Stomach (tissue), 9 donors: ENCODE results near the gene SERPINE1. TPM values are rescaled to one million over a fixed set of nuclear protein-coding genes. Genes with fewer than 3 reads are reported as not detected.

Source experiments
- DNase-seq, 2 donors: peaks; one replicate each; pipeline versions ENCODE4 v3.0.0 to v3.0.0-alpha.2; 2013 to 2019
- H3K27ac ChIP-seq, 5 donors: fragments of 200-600 bp in 4 of 5; sonication (generic) in 4 of 5; one replicate each; pipeline ENCODE4 v1.5.1; 2013 to 2019; ENCODE audit warnings: mild to moderate bottlenecking in 1 of 5, moderate library complexity in 1 of 5
- H3K27me3 ChIP-seq, 3 donors: fragments of 200-600 bp; sonication (generic); one replicate each; pipeline ENCODE4 v1.5.1; 2017 to 2019; ENCODE audit warnings: mixed run types in 1 of 3
- H3K36me3 ChIP-seq, 4 donors: fragments of 200-600 bp; sonication (generic); 1 replicate in 3 of 4; 2 replicates in 1 of 4; pipeline ENCODE4 v1.5.1; 2016 to 2019
- H3K4me1 ChIP-seq, 4 donors: fragments of 200-600 bp; sonication (generic); one replicate each; pipeline ENCODE4 v1.5.1; 2016 to 2019
- H3K4me3 ChIP-seq, 4 donors: fragments of 200-600 bp; sonication (generic) in 3 of 4; one replicate each; pipeline ENCODE4 v1.5.1; 2016 to 2019; ENCODE audit warnings: mild to moderate bottlenecking in 1 of 4
- H3K9me3 ChIP-seq, 4 donors: fragments of 200-600 bp; sonication (generic); one replicate each; pipeline ENCODE4 v1.5.1; 2016 to 2019
- CTCF ChIP-seq, 7 experiments: fragments of 450-650 bp in 4 of 7; fragments of 200-600 bp in 3 of 7; sonication (generic) in 3 of 7; IDR thresholded peaks; one replicate each; pipeline ENCODE4 v1.5.1; 2016 to 2019; ENCODE audit warnings: antibody characterized with exemption in 7 of 7, control low read depth in 2 of 7, mild to moderate bottlenecking in 1 of 7
- EP300 ChIP-seq: sonication (generic); formaldehyde crosslinking; IDR thresholded peaks from one replicate; pipeline ENCODE4 v1.6.1; 2017; ENCODE audit warnings: antibody characterized with exemption
- POLR2A ChIP-seq, 4 donors: fragments of 450-650 bp; IDR thresholded peaks; one replicate each; pipeline ENCODE4 v1.6.1; 2016; ENCODE audit warnings: antibody characterized with exemption in 4 of 4, control low read depth in 2 of 4, mild to moderate bottlenecking in 1 of 4, moderate library complexity in 1 of 4
- POLR2AphosphoS5 ChIP-seq, 3 donors: sonication (generic); formaldehyde crosslinking; IDR thresholded peaks; one replicate each; pipeline ENCODE4 v1.6.1; 2016; ENCODE audit warnings: antibody characterized with exemption in 3 of 3
- WGBS, 5 donors: extraction: QIAGEN DNeasy Blood & Tissue Kit in 3 of 5; methylation state at CpG; one replicate each; pipeline versions ENCODE4 v1.1.5 to v1.1.7; 2013 to 2018; 5-methylcytosine and 5-hydroxymethylcytosine counted together
- intact Hi-C: fragments of 100-400 bp; cut with DNase I; formaldehyde crosslinking; loops from one replicate; pipeline ENCODE4 v1.15.1; 2023; ENCODE audit warnings: low total_unique reads
- polyA plus RNA-seq, 3 donors: library from polyadenylated mRNA; stranded (reverse); fragments of 200-250 nt; gene quantifications; one replicate each; pipeline ENCODE4 v1.2.3, GENCODE V29; 2013
- total RNA-seq, 5 donors: library from RNA; depleted of rRNA; stranded (reverse); fragments of >200 nt; gene quantifications; one replicate each; pipeline versions ENCODE4 v1.1.0 to v1.2.3, GENCODE V29; 2014 to 2016
- donor health status: healthy with polysubstance abuse.
- donor health status: Bipolar disorder and iron deficiency.
- donor health status: healthy.

The SERPINE1 gene
- total and polyA plus RNA-seq, 8 donors: 0.58 to 25.0 (median 6.3) TPM

DNA sequence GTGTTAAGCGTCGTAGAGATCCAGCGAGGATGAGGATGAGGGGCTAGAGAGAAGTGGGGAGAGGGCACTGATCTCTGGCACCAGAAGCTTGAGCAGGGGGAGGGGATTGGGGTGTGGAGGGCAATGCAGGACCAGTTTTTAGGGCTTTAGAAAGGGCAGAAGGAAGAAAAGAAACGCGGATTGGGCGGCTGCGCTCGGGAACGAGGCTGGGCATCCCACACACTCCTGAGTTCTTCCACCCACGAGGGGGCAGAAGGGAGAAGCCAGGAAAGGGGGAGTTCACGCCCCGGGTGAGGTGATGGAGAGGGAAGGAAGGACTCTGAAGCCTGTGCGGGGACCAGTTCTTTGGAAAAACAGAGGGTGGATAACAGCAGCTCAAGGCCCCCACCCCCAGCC, 44.5 kb downstream of the SERPINE1 start:
- Histone ChIP-seq H3K4me3 (no peak overlapping the region), H3K4me1 (peaks cover 25 to 57% (median 49%) of the 10 kb centered on the region in 4 donors), H3K27ac (no peak overlapping the region), H3K27me3 (peaks cover 45 to 100% (median 100%) of the 10 kb centered on the region in 3 donors), H3K36me3 (no peaks in the 10 kb centered on the region), H3K9me3 (no peaks in the 10 kb centered on the region)
- no peak for DNase-seq
- 0 to 4% (median 2%) methylated on average over 12 to 13 of the region's 13 CpGs for WGBS, 5 donors
- TF ChIP-seq CTCF (IDR thresholded peaks at IDR 0.05) (no peak), EP300 (no peak), POLR2A (IDR thresholded peaks at IDR 0.05) (no peak), POLR2AphosphoS5 (IDR thresholded peaks at IDR 0.05) (no peak)
- intact Hi-C loops: no loop called here

GRCh38 chr7:101172005-101172853, 45.3 kb downstream of the SERPINE1 start:
- 1 to 4% (median 1%) methylated on average over 13 to 79 of the region's 79 CpGs for WGBS, 5 donors

DNA sequence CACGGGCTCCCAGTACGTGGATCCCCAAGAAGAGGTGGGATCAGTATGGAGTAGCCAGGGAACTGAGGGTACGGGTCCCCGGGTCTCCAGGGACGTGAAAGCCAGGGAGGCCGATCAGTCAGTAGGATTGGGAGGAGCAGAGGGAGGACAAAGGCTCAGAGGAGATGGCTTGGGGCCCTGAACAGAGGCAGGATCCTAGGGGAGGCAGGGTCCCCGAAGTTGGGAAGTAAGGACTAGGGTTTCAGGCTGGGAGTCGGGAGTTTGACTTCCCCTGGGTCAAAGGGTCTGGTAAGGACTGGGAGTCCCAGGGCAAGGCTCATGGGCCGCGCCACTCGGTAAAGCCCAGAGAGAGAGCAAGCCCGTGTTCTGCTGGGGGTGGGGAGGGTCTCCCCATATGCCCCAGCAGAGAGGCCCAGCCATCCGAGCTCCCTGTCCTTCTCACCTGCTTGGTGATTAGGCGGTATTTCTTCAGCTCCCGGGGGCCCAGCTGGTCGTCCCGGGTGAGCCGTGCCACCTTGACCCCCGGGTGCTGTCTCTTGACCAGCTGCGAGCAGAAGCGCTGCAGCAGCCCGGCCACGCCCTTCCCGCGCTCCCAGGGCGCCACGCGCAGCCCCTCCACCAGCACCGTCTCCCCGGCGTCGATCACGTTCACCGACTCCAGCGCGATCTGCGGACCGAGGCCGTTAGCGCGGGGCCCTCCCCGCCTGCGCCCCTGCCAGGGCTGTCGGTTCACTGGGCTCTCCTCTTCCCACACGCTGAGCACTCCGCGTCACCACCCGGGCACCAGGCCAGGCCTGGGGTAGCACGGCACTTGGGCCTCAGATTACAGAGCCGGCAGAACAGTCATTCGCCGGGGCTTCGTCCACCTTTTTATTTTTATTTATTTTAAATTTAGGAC, 46.2 kb downstream of the SERPINE1 start:
- intact Hi-C loops: no loop called here
- no peaks in the 10 kb centered on the region for H3K9me3 ChIP-seq
- peaks cover 25 to 51% (median 47%) of the 10 kb centered on the region in 4 donors for H3K4me1 ChIP-seq
- peak overlapping the region in 3 of 4 donors; percentile 4 to 35 (median 28) for H3K4me3 ChIP-seq
- no peak overlapping the region for H3K27ac ChIP-seq
- WGBS, 5 donors: 2 to 4% (median 2%) methylated on average over 37 to 53 of the region's 53 CpGs
- TF ChIP-seq EP300 (no peak), CTCF (IDR thresholded peaks at IDR 0.05) (no peak), POLR2AphosphoS5 (IDR thresholded peaks at IDR 0.05) (no peak), POLR2A (IDR thresholded peaks at IDR 0.05) (no peak)
- peaks cover 46 to 100% (median 100%) of the 10 kb centered on the region in 3 donors for H3K27me3 ChIP-seq
- H3K36me3 ChIP-seq: no peaks in the 10 kb centered on the region
- DNase-seq: peak; percentile 82 to 85

More at GRCh38 chr7:101172005-101172853, 45.3 kb downstream of the SERPINE1 start:
- Histone ChIP-seq H3K27ac (no peak overlapping the region), H3K4me3 (peak overlapping the region in 2 of 4 donors; percentile 5 to 29), H3K4me1 (peaks cover 25 to 51% (median 47%) of the 10 kb centered on the region in 4 donors), H3K36me3 (no peaks in the 10 kb centered on the region), H3K27me3 (peaks cover 44 to 100% (median 100%) of the 10 kb centered on the region in 3 donors), H3K9me3 (no peaks in the 10 kb centered on the region)
- peak in 1 of 2 donors; percentile 56 for DNase-seq
- intact Hi-C loops: no loop called here
- TF ChIP-seq POLR2AphosphoS5 (IDR thresholded peaks at IDR 0.05) (no peak), CTCF (IDR thresholded peaks at IDR 0.05) (no peak), EP300 (no peak), POLR2A (IDR thresholded peaks at IDR 0.05) (no peak)

GRCh38 chr7:101173752-101174244, 46.9 kb downstream of the SERPINE1 start:
- peak; percentile 34 to 47 for DNase-seq
- Histone ChIP-seq H3K27ac (no peak overlapping the region), H3K27me3 (peaks cover 40 to 100% (median 100%) of the 10 kb centered on the region in 3 donors), H3K4me3 (peak overlapping the region in 3 of 4 donors; percentile 4 to 35 (median 28)), H3K4me1 (peaks cover 25 to 51% (median 47%) of the 10 kb centered on the region in 4 donors), H3K36me3 (no peaks in the 10 kb centered on the region), H3K9me3 (no peaks in the 10 kb centered on the region)
- 3 to 9% (median 7%) methylated on average over 16 of the region's 16 CpGs for WGBS, 5 donors
- TF ChIP-seq CTCF (IDR thresholded peaks at IDR 0.05): no peak
- no peak for TF ChIP-seq POLR2A (IDR thresholded peaks at IDR 0.05)
- TF ChIP-seq EP300: no peak
- TF ChIP-seq POLR2AphosphoS5 (IDR thresholded peaks at IDR 0.05): no peak
- intact Hi-C loops: no loop called here
